ENCODE results near the gene EPC2. TPM values are rescaled to one million over a fixed set of nuclear protein-coding genes. Genes with fewer than 3 reads are reported as not detected.
"Not testable (repeated sequence)": the region's sequence is repeated elsewhere in the genome, so short reads cannot be mapped to it uniquely, and the experiment has no call there.

Gene EPC2
- total and polyA plus RNA-seq, 5 donors from 2014 or later = 1.8 to 74.2 (median 2.7) TPM

DNA sequence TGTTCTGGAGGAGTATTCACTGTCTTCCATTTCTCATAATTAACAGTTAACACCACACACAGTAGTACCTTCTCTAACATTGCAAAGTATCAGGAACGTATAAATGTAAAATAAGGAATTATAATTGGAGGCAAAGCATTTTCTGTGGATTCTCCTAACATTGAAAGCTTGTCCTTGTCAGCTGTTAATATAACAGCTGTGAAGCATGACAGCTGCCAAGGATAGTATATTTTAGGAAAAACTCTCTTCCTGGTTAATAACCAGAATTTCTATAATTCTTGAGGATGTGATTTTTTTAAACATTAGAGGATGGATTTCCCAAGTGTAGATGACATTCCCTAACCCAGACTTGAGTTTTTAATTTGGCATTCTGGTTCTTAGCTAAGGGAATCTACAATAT, 110.3 kb downstream of the EPC2 start:
- H3K27ac Mint-ChIP-seq = no peak overlapping the region
- no peaks in the 10 kb centered on the region for H3K27me3 Mint-ChIP-seq
- peaks cover 18% of the 10 kb centered on the region for H3K36me3 ChIP-seq (ENCODE audit: control insufficient read depth, insufficient read depth, low read length)
- peaks cover 3 to 32% (median 23%) of the 10 kb centered on the region in 4 donors for H3K4me1 Mint-ChIP-seq
- no peaks in the 10 kb centered on the region for H3K9me3 Mint-ChIP-seq
- H3K4me3 Mint-ChIP-seq = no peak overlapping the region
- DNase-seq = no peak
- H3K36me3 Mint-ChIP-seq = peaks cover 29% of the 10 kb centered on the region
- no peak for ATAC-seq (ENCODE audit: low read depth in 2 of 2)
- H3K9me3 ChIP-seq (ENCODE audit: control insufficient read depth in 2 of 2, low read length in 2 of 2) = no peaks in the 10 kb centered on the region
- H3K4me3 ChIP-seq (ENCODE audit: low read depth, low read length) = no peak overlapping the region
- no peak overlapping the region for H3K27ac ChIP-seq (ENCODE audit: insufficient read depth, low read length, poor library complexity, severe bottlenecking)
- H3K4me1 ChIP-seq (ENCODE audit: control insufficient read depth, insufficient read depth, low read length, poor library complexity, severe bottlenecking) = no peaks in the 10 kb centered on the region
- H3K27me3 ChIP-seq (ENCODE audit: control insufficient read depth, insufficient read depth, low read length) = no peaks in the 10 kb centered on the region

- H3K4me1 ChIP-seq (ENCODE audit: control insufficient read depth, insufficient read depth, low read length, poor library complexity, severe bottlenecking) = no peaks in the 10 kb centered on the region
- H3K27ac Mint-ChIP-seq = peak overlapping the region; percentile 7 to 89 (median 44)
- ATAC-seq (ENCODE audit: low read depth in 2 of 2) (no peak), DNase-seq (no peak)
- H3K36me3 Mint-ChIP-seq = peaks cover 33% of the 10 kb centered on the region
- peaks cover 18% of the 10 kb centered on the region for H3K36me3 ChIP-seq (ENCODE audit: control insufficient read depth, insufficient read depth, low read length)
- H3K27me3 Mint-ChIP-seq = no peaks in the 10 kb centered on the region
- no peaks in the 10 kb centered on the region for H3K9me3 Mint-ChIP-seq
- peaks cover 6 to 31% (median 21%) of the 10 kb centered on the region in 4 donors for H3K4me1 Mint-ChIP-seq
- H3K4me3 Mint-ChIP-seq = no peak overlapping the region
- H3K27me3 ChIP-seq (ENCODE audit: control insufficient read depth, insufficient read depth, low read length) = no peaks in the 10 kb centered on the region
- no peaks in the 10 kb centered on the region for H3K9me3 ChIP-seq (ENCODE audit: control insufficient read depth in 2 of 2, low read length in 2 of 2)
- H3K27ac ChIP-seq (ENCODE audit: insufficient read depth, low read length, poor library complexity, severe bottlenecking) = no peak overlapping the region
- no peak overlapping the region for H3K4me3 ChIP-seq (ENCODE audit: low read depth, low read length)
Measured at GRCh38 chr2:148756292-148756975, 111.9 kb downstream of the EPC2 start.

- no peaks in the 10 kb centered on the region for H3K27me3 ChIP-seq (ENCODE audit: control insufficient read depth, insufficient read depth, low read length)
- ATAC-seq (ENCODE audit: low read depth in 2 of 2) (no peak), DNase-seq (peak in 2 of 3 donors; percentile 3 to 33)
- H3K27ac ChIP-seq (ENCODE audit: insufficient read depth, low read length, poor library complexity, severe bottlenecking) = no peak overlapping the region
- peaks cover 5% of the 10 kb centered on the region for H3K4me1 ChIP-seq (ENCODE audit: control insufficient read depth, insufficient read depth, low read length, poor library complexity, severe bottlenecking)
- H3K9me3 ChIP-seq (ENCODE audit: control insufficient read depth in 2 of 2, low read length in 2 of 2) = no peaks in the 10 kb centered on the region
- peak overlapping the region in 1 of 4 donors; percentile 7 for H3K4me3 Mint-ChIP-seq
- no peaks in the 10 kb centered on the region for H3K27me3 Mint-ChIP-seq
- H3K36me3 Mint-ChIP-seq = peaks cover 29% of the 10 kb centered on the region
- peak overlapping the region; percentile 10 for H3K4me3 ChIP-seq (ENCODE audit: low read depth, low read length)
- no peak overlapping the region for H3K27ac Mint-ChIP-seq
- H3K4me1 Mint-ChIP-seq = peaks cover 23 to 39% (median 31%) of the 10 kb centered on the region in 4 donors
- no peaks in the 10 kb centered on the region for H3K9me3 Mint-ChIP-seq
- peaks cover 31% of the 10 kb centered on the region for H3K36me3 ChIP-seq (ENCODE audit: control insufficient read depth, insufficient read depth, low read length)
Measured at GRCh38 chr2:148764815-148765214, 120.3 kb downstream of the EPC2 start.

- ATAC-seq (ENCODE audit: low read depth in 2 of 2) = no peak
- Mint-ChIP-seq H3K27me3 (no peaks in the 10 kb centered on the region), H3K4me3 (no peak overlapping the region), H3K36me3 (peaks cover 33% of the 10 kb centered on the region), H3K9me3 (no peaks in the 10 kb centered on the region), H3K27ac (no peak overlapping the region), H3K4me1 (peaks cover 0 to 22% (median 8%) of the 10 kb centered on the region in 4 donors)
- no peaks in the 10 kb centered on the region for H3K27me3 ChIP-seq (ENCODE audit: control insufficient read depth, insufficient read depth, low read length)
- H3K9me3 ChIP-seq (ENCODE audit: control insufficient read depth in 2 of 2, low read length in 2 of 2) = no peaks in the 10 kb centered on the region
- H3K27ac ChIP-seq (ENCODE audit: insufficient read depth, low read length, poor library complexity, severe bottlenecking) = no peak overlapping the region
- peaks cover 51% of the 10 kb centered on the region for H3K36me3 ChIP-seq (ENCODE audit: control insufficient read depth, insufficient read depth, low read length)
- no peak overlapping the region for H3K4me3 ChIP-seq (ENCODE audit: low read depth, low read length)
- no peak for DNase-seq
- no peaks in the 10 kb centered on the region for H3K4me1 ChIP-seq (ENCODE audit: control insufficient read depth, insufficient read depth, low read length, poor library complexity, severe bottlenecking)
Measured at GRCh38 chr2:148770047-148770446, 125.5 kb downstream of the EPC2 start.

DNA sequence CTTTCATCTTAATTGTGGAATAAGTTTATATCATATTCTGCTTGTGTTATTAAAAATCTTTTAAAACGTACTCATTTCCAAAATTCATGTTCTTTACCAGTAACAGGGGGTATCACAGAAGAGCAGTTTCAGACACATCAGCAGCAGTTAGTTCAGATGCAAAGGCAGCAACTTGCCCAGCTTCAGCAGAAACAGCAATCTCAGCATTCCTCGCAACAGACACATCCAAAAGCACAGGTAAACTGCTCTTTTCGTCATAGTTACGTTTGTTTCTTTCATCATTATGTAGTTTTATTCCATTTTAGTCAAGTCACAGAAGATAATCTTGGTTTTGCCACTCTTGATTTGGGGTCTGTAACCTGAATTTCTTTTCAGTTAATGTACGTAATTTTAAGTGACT, 137.0 kb downstream of the EPC2 start:
- Mint-ChIP-seq H3K4me1 (peaks cover 6 to 25% (median 13%) of the 10 kb centered on the region in 4 donors), H3K27ac (no peak overlapping the region), H3K27me3 (no peaks in the 10 kb centered on the region), H3K9me3 (peaks cover 0 to 1% (median 0%) of the 10 kb centered on the region in 7 donors), H3K4me3 (no peak overlapping the region), H3K36me3 (peaks cover 52% of the 10 kb centered on the region)
- no peaks in the 10 kb centered on the region for H3K4me1 ChIP-seq (ENCODE audit: control insufficient read depth, insufficient read depth, low read length, poor library complexity, severe bottlenecking)
- ATAC-seq (ENCODE audit: low read depth in 2 of 2) (no peak), DNase-seq (no peak)
- no peak overlapping the region for H3K27ac ChIP-seq (ENCODE audit: insufficient read depth, low read length, poor library complexity, severe bottlenecking)
- H3K27me3 ChIP-seq (ENCODE audit: control insufficient read depth, insufficient read depth, low read length) = no peaks in the 10 kb centered on the region
- H3K9me3 ChIP-seq (ENCODE audit: control insufficient read depth in 2 of 2, low read length in 2 of 2) = no peaks in the 10 kb centered on the region
- peaks cover 55% of the 10 kb centered on the region for H3K36me3 ChIP-seq (ENCODE audit: control insufficient read depth, insufficient read depth, low read length)
- H3K4me3 ChIP-seq (ENCODE audit: low read depth, low read length) = no peak overlapping the region

- no peak for DNase-seq
- Histone ChIP-seq H3K27ac (ENCODE audit: insufficient read depth, low read length, poor library complexity, severe bottlenecking) (no peak overlapping the region), H3K36me3 (ENCODE audit: control insufficient read depth, insufficient read depth, low read length) (peaks cover 26% of the 10 kb centered on the region), H3K4me3 (ENCODE audit: low read depth, low read length) (no peak overlapping the region), H3K27me3 (ENCODE audit: control insufficient read depth, insufficient read depth, low read length) (no peaks in the 10 kb centered on the region), H3K4me1 (ENCODE audit: control insufficient read depth, insufficient read depth, low read length, poor library complexity, severe bottlenecking) (no peaks in the 10 kb centered on the region), H3K9me3 (ENCODE audit: control insufficient read depth in 2 of 2, low read length in 2 of 2) (no peaks in the 10 kb centered on the region)
- Mint-ChIP-seq H3K9me3 (peaks cover 0 to 1% (median 0%) of the 10 kb centered on the region in 7 donors), H3K27me3 (no peaks in the 10 kb centered on the region), H3K36me3 (peaks cover 24% of the 10 kb centered on the region), H3K27ac (no peak overlapping the region), H3K4me3 (no peak overlapping the region), H3K4me1 (peaks cover 0 to 11% (median under 1%) of the 10 kb centered on the region in 4 donors)
- no peak for ATAC-seq (ENCODE audit: low read depth in 2 of 2)
Measured at GRCh38 chr2:148789059-148789458, 144.5 kb downstream of the EPC2 start.

GRCh38 chr2:148790172-148790571, 145.6 kb downstream of the EPC2 start:
- not testable (repeated sequence) for H3K27ac Mint-ChIP-seq; DNase-seq; H3K9me3 Mint-ChIP-seq; H3K9me3 ChIP-seq (ENCODE audit: control insufficient read depth in 2 of 2, low read length in 2 of 2); H3K27me3 Mint-ChIP-seq; H3K27ac ChIP-seq (ENCODE audit: insufficient read depth, low read length, poor library complexity, severe bottlenecking); H3K4me1 Mint-ChIP-seq; H3K4me3 Mint-ChIP-seq; H3K4me1 ChIP-seq (ENCODE audit: control insufficient read depth, insufficient read depth, low read length, poor library complexity, severe bottlenecking); H3K4me3 ChIP-seq (ENCODE audit: low read depth, low read length); ATAC-seq (ENCODE audit: low read depth in 2 of 2); H3K27me3 ChIP-seq (ENCODE audit: control insufficient read depth, insufficient read depth, low read length)
- H3K36me3 ChIP-seq (ENCODE audit: control insufficient read depth, insufficient read depth, low read length) = peaks cover 15% of the 10 kb centered on the region
- peaks cover 13% of the 10 kb centered on the region for H3K36me3 Mint-ChIP-seq

DNA sequence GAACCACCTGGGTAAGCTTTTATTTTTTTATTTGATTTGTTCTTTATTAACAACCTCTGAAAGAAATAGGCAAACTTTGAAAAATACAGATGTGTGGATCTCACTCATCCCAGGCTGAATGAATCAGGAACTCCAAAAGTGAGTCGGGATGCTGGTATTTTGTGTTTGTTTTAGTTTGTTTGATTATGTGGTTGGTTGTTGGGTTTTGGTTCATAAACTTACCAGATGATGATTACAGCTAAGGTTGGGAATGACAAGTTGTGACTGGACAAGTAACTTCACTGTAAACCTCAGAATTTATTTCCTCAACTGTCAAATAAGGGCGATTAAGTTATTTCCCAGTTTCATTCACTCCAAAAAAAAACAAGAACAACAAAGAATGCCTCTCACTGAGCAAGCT, 150.0 kb downstream of the EPC2 start:
- DNase-seq = no peak
- Mint-ChIP-seq H3K4me1 (peaks cover 0 to 8% (median 0%) of the 10 kb centered on the region in 4 donors), H3K9me3 (peaks cover 0 to 4% (median 0%) of the 10 kb centered on the region in 7 donors), H3K4me3 (no peak overlapping the region), H3K27ac (no peak overlapping the region), H3K27me3 (no peaks in the 10 kb centered on the region), H3K36me3 (no peaks in the 10 kb centered on the region)
- H3K36me3 ChIP-seq (ENCODE audit: control insufficient read depth, insufficient read depth, low read length) = no peaks in the 10 kb centered on the region
- no peak overlapping the region for H3K27ac ChIP-seq (ENCODE audit: insufficient read depth, low read length, poor library complexity, severe bottlenecking)
- H3K4me3 ChIP-seq (ENCODE audit: low read depth, low read length) = no peak overlapping the region
- no peaks in the 10 kb centered on the region for H3K27me3 ChIP-seq (ENCODE audit: control insufficient read depth, insufficient read depth, low read length)
- no peak for ATAC-seq (ENCODE audit: low read depth in 2 of 2)
- H3K4me1 ChIP-seq (ENCODE audit: control insufficient read depth, insufficient read depth, low read length, poor library complexity, severe bottlenecking) = no peaks in the 10 kb centered on the region
- no peaks in the 10 kb centered on the region for H3K9me3 ChIP-seq (ENCODE audit: control insufficient read depth in 2 of 2, low read length in 2 of 2)
